Measurements from ENCODE around the gene YIPF7.

The YIPF7 gene

DNA sequence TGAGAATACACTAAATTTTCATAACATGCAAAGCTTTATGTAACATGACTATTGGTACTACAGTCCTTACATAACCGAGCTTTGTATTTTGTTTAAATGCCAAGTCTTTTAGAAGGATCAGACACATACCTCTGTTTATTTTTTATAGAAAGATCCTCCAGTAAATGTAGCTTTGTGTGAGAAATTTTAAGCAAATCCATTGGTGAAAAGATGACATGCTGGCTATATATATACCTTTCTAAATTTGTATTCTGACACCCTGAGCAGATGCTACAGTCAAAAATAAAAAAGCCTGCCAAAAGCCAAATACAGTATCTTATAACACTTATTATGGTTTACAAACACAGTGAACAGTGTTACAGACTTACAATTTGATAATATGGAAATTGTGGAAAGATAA lies at the start of gene YIPF7:
Gene YIPF7, minus strand, starts transcription at position 201 of the 400 bp plus-strand sequence. CDS start 1,525 bp downstream, outside the sequence.
- no peak for DNase-seq

DNA sequence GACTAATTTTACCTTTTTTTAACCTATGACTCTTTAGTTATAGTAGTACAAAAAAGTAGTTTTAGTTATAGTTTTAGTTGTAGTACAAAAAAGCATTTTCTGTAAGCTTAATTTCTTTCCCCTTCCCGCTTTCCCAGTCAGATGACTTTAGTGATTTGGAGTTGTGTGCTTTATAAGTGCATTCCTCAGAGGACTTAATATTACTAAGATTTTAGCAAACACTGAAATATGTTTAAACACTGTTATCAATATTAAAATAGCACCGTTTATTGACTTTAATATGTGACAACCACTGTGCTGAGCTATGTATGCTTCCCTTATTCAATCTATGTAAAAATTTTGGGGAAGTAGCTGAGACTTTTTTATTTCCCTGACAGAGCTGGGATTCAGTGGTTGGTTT lies 49.6 kb upstream of the YIPF7 start:
- DNase-seq: no peak

GRCh38 chr4:44700427-44700826 lies 49.0 kb upstream of the YIPF7 start:
- DNase-seq: no peak

- no peak for DNase-seq
These were observed 33.2 kb upstream of the YIPF7 start for GRCh38 chr4:44684648-44685047.

- no peak for DNase-seq
These were observed 27.6 kb upstream of the YIPF7 start for GRCh38 chr4:44679060-44679459.

GRCh38 chr4:44678094-44679041 lies 26.9 kb upstream of the YIPF7 start, which contains the start of gene GUF1:
TSS of gene GUF1 (plus strand) at chr4:44678420. CDS start at chr4:44678623, 203 bp downstream.
- DNase-seq: peak; percentile 94

GRCh38 chr4:44675366-44675765 lies 23.9 kb upstream of the YIPF7 start:
- no peak for DNase-seq

DNA sequence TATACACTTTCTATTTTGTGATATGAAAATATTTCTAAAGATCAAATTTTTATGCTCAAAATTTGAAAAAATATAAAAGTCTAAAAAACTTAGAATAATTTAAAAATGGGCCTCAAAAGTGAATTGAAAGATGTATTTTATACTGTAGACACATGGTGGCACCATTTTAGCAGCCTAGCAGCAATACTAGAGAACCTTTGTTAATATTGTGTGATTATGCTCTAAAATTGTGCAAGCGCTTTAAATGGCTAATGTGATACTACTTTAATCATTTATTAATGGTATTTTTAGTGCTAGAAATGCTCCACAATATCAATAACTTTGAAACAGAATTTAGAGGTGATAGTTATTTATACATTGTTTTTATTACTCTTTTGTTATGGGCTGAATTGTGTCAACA lies 23.0 kb upstream of the YIPF7 start:
- DNase-seq: no peak

DNA sequence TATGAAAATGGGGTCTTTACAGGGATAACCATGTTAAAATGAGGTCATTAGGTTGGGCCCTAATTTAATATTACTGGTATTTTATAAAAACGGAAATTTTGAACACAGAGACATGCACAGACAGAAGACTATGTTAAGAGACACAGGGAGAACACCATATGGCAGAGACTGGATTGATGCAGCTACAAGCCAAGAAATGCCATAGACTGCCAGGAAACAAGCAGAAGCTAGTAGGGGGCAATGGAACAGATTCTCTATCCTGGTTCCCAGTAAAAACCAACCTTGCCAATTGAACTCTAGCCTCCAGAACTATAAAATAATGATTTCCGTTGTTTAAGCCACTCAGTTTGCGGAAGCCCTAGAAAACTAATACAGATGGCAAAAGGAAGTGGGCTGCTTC lies 20.2 kb upstream of the YIPF7 start:
- no peak for DNase-seq

- DNase-seq: no peak
These were observed 19.2 kb upstream of the YIPF7 start for GRCh38 chr4:44670506-44671199.

- no peak for DNase-seq
These were observed 17.1 kb upstream of the YIPF7 start for GRCh38 chr4:44668526-44668925.

GRCh38 chr4:44663539-44664263 lies 12.3 kb upstream of the YIPF7 start:
- DNase-seq: no peak

DNA sequence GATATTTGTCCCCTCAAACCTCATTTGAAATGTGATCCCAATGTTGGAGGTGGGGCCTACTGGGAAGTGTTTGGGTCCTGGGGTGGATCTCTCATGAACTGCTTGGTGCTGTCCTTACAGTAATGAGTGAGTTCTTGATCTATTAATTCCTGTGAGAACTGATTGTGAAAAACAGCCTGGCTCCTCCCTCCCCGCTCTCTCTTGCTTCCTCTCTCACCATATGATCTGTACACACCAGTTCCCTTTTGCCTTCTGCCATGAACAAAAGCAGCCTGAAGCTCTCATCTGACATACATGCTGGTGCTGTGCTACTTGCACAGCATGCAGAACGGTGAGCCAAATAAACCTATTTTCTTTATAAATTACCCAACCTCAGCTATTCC lies 11.2 kb upstream of the YIPF7 start:
- no peak for DNase-seq

DNA sequence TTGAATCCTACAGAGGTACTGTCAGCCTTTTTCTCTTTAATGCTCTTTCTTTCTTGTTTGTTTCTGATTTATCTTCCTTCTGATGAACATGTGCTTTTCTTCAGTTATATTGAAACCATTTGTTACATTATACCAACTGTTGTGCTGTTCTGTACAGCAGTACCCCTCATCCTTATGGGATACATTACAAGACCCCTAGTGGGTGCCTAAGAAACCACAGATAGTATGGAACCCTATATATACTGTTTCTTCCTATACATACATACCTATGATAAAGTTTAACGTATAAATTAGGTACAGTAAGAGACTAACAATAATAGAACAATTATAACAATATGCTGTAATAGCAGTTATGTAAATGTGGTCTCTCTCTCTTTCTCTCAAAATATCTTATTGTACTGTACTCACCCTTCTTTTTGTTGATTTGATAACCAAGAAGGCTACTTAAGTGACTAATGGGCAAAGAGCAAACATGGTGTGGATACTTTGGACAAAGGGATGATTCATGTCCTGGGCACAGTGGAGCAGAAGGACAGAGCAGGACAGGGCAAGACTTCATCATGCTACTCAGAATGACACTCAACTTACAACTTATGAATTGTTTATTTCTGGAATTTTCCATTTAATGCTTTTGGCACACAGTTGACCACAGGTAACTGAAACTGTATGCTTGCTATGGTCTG lies 10.7 kb upstream of the YIPF7 start:
- DNase-seq: no peak

DNA sequence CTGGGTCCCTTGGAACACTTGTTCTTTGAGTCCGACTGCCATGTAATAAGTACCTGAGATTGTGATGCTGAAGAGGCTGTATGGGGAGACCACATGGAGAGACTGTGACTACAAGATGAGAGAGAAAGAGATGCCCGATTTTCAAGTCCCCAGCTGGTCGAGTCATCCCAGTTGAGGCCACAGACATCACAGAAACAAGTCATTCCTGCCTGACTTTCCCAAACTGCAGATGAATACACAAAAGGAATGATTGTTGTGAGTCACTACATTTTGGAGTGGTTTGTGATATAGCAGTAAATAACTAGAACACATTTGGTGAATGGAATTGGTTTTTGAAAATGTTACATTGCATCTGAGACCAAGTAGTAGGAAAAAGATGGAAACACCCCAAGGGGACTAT lies 9.0 kb upstream of the YIPF7 start:
- no peak for DNase-seq

DNA sequence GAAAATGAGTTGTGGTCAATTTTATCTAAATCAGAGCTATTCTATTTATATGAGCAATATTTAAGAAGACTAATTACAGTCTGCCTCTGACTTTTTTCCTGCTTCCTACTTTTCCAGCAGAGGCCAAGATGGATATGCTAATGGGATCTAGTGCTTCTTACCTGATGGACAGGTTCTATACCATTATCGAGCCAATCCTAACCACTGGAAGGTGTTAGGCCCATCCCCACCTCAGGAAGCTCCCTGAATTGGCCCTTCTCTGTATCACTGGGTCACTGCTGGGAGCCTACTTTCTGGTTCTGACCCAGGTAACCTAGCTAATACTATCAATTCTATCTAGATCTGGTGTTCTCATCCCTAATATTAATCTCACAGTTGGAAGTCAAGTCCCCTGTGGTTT lies 577 bp upstream of the YIPF7 start:
- no peak for DNase-seq

- no peak for DNase-seq
These were observed 5.3 kb downstream of the YIPF7 start for GRCh38 chr4:44646151-44646550.

DNA sequence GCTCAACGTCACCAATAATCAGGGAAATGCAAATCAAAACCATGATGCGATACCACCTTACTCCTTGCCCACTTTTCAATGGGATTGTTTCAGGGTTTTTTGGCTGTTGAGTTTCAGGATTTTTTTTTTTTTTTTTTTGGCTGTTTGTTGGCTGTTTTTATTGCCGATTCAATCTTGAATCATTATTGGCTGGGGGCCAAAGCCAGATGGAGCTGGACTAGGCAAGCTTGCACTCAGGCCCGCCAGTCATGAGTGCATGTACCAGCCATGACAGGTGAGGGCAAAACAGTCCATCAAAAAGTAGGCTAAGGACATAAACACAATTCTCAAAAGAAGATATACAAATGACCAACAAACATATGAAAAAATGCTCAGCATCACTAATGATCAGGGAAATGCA lies 13.3 kb downstream of the YIPF7 start:
- no peak for DNase-seq

- no peak for DNase-seq
These were observed 18.7 kb downstream of the YIPF7 start for GRCh38 chr4:44632733-44633132.

- DNase-seq: no peak
These were observed 19.3 kb downstream of the YIPF7 start for GRCh38 chr4:44632089-44632488.

- no peak for DNase-seq
These were observed 22.1 kb downstream of the YIPF7 start for GRCh38 chr4:44629280-44629866.

DNA sequence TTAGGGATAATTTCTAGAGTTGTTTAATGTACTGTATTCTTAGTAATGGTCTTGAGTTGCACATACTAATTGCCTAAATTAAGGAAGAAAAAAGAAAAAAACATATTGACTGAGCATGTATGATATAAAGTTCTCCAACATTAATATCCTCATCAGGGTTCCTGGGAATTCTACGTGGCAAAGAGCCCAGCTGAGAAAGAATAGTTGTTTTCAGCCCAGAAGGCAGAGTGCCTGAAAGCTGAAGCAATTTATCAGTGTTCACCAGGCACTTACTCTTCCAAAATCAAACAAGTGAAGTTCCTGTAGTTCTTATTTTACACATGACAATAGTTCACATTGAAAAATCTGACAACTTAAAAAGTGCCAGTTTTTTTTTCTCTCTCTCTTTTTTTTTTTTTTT lies 27.7 kb downstream of the YIPF7 start:
- no peak for DNase-seq
